NCI-H2107 treated with DMSO at 0.1 percent for 48 hours (cell line): Measurements from ENCODE around the gene RHBDD2.

Source experiments
- DNase-seq: peaks from one replicate; lab custom pipeline; 2025; ENCODE audit not compliant: unreplicated experiment; lab: John Stamatoyannopoulos, UW

Gene RHBDD2

DNA sequence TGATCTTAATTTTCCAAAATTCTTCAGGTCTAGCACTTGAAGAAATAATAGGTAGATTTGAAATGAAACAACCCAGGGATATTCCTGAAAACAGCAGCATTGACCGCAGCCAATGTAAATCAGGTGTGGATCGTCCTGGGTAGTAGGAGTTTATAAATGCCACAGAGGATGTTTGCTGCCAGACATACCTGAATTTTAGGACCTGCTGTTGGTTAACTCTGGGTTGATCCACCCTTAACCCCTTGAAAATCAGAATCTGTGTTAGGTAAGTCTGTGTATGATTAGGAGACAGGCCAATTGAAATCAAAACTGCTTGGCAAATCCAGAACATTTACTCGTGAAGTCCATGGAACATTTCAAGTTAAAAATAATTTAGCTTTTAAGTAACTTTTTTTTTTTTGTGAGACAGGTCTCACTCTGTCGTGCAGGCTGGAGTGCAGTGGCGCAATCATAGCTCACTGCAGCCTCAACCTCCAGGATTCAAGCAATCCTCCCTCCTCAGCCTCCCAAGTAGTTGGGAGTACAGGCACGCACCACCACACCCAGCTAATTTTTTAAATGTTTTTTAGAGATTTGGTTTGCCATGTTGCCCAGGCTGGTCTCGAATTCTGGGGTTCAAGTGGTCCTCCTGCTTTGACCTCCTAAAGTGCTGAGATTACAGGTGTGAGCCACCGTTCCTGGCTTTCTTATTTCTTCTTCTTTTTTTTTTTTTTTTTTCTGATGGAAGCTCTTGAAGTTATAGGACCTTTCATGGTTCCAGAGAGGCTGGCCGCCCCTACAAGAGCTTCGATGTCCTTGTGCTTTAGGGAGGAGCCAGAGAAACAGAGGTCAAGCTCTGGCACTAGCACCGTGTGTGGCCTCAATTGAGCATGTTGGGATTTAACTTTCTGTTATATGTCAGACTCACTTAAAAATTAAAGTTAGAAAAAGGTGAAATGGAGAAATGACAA, 38.1 kb downstream of the RHBDD2 start:
- DNase-seq: no peak

DNA sequence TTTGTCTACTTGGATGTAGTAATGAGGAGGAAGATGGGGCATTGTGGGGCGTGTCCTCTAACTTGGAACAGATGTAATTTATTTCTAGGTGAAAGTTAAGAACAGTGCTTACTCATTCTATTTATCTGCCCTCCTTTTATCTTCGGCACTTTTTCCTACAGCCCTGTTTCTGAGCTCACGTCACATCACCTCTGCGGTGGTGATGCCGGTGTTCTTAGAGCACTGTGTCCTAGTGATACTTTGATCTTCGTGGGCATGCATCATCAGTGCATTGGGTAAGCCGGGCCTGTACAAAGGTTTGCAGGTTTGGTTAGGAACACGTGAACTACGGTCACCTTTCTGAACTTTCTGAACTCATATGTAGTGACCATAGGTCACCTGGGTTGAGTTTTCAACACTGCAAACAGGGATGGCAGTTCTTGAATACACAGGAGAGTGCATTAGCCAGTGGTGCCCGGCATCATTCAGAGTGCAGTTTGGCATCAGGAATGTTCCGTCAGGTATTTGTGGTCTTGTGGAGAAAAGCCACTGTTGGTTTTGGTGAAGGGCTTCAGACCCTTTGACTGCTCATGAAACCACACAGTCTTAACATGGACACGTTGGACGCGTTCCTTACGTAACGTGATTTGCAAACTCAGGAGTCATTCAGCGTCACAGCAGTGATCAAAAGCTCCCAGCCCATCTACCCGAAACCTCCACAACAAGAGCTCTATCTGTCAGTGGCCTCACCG, 41.8 kb downstream of the RHBDD2 start:
- no peak for DNase-seq

DNA sequence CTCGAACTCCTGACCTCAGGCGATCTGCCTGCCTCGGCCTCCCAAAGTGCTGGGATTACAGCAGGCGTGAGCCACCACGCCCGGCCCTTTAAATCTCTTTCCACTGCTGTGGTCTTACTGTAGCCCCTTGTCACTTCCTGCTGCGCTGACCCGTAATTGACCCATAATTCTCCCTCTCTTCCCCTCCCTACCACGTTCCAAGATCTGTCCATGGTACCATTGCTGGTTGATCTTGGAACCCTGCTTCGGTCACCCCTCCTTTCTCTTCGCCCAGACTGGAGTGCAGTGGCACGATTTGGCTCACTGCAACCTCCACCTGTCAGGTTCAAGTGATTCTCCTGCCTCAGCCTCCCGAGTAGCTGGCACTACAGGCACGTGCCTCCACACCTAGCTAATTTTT, 42.6 kb downstream of the RHBDD2 start:
- DNase-seq: no peak

DNA sequence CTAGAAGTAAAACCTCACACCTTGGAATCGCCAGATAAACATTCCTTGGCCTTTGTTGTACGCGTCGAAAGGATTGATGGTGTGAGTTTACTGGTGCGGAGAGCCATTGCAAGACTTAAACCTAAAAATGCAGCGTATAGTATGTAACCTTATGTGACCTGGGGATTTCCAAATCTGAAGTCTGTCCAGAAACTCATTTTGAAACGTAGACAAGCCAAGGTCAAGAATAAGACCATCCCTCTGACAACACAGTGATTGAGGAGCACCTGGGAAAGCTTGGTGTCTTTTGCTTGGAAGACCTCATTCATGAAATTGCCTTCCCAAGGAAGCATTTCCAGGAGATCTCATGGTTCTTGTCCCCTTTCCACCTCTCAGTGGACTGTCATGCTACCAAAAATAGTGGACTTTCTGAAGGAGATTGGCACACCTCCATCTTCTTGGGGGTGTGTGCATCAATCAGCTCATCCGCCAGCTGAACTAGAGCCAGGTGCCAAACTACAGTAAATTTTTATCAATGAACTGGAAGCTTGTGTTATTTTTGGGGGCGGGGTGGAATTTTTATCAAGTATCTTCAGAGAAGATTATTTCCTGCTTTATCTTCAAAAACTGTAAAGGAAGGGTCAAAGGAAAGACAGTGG, 44.3 kb downstream of the RHBDD2 start:
- DNase-seq: no peak

DNA sequence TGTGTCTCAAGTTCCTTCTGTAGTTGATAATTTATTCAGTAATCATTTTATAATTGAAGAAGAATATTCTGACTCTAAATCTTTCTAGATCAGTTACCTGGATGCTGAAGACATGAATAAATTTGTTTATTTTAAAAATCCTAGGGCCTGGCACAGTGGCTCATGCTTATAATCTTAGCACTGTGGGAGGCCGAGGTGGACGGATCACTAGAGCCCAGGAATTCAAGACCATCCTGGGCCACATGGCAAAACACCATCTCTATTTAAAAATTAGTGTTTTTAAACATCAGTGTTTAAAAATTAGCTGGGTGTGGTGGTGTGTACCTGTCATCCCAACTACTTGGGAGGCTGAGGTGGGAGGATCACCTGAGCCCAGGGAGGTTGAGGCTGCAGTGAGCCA, 45.4 kb downstream of the RHBDD2 start:
- DNase-seq: no peak

DNA sequence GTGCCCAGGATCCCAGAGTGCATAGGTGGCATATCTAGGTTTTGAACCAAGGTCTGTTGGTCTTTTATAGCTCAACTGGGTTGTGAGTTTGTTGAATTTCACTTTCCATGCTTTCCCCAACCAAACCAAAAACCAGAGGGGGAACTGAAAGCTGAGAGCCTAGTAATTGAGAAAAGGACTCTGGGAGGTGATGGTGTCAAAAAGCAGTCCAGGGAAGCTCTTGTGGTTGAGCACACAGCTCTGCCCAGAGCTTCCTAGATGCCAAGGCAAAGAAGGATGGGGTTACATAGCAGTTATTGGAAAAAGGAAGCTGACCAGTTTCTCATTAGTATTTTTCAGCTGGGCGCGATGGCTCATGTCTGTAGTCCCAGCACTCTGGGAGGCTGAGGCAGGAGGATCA, 46.1 kb downstream of the RHBDD2 start:
- DNase-seq: peak; percentile 41

DNA sequence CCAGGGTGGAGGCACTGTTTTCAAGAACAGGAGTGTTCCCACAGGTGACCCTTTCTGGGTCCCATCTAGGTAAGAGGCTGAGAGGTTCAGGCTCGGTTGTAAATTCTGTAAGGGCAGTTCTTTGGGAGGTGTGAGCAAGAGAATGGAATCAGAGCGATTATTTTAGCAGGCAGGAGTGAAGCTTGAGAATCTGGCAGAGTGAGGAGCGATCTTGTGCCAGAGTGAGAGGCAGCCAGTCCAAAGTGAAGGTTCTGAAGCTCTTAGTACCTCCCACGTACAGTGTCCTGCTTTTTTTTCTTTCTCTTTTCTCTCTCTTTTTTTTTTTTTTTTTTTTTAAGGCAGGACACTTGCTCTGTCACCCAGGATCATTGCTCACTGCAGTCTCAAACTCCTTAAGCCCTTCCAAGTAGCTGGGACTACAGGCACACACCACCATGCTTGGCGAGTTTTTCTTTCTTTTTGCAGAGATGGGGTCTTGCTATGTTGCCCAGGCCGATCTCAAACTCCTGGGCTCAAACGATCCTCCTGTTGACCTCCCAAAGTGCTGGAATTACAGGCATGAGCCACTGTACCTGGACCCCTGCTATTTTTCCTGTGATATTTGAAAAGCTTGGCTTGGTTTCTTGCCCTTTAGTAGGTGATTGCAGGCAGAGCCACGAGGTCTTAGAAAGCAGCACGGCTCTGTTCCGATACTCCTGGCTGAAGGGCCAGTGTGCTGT, 47.0 kb downstream of the RHBDD2 start:
- DNase-seq: no peak

DNA sequence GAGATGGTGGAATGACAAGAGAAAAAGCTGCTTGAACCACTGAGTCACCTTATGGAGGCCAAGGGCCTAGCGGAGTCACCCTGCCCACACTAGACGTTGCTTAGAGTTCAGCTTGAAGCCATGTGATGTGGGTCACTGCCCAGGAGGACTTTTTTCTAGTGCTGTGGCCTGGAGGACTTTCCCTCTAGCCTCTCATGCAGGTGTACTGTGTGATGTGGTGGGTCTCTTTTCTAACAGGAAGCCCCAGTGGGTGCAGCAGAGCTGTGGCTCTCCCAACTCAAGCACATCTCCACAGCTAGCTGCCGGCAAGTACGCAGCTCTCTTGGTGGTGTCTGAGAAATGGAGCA, 49.7 kb downstream of the RHBDD2 start:
- no peak for DNase-seq

DNA sequence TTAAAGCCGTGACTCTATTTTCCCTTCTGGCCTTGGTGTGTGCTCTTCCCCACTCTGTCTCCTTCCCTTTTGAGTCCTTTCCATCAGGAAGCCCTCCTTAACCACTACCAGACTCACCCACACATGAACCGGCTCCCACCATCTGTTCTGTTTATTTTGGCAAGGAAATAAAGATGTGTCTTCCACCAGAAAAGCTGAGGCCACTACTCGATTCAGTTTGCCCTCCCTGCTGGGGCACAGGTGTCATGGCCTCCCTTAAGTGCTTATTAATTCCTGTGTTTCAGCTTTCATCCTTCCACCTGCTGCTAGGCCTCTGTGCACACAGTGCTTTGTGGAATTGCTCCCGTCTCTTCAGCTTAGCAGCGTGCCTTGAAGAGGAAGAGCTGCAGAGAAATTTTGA, 52.8 kb downstream of the RHBDD2 start:
- DNase-seq: peak; percentile 98

DNA sequence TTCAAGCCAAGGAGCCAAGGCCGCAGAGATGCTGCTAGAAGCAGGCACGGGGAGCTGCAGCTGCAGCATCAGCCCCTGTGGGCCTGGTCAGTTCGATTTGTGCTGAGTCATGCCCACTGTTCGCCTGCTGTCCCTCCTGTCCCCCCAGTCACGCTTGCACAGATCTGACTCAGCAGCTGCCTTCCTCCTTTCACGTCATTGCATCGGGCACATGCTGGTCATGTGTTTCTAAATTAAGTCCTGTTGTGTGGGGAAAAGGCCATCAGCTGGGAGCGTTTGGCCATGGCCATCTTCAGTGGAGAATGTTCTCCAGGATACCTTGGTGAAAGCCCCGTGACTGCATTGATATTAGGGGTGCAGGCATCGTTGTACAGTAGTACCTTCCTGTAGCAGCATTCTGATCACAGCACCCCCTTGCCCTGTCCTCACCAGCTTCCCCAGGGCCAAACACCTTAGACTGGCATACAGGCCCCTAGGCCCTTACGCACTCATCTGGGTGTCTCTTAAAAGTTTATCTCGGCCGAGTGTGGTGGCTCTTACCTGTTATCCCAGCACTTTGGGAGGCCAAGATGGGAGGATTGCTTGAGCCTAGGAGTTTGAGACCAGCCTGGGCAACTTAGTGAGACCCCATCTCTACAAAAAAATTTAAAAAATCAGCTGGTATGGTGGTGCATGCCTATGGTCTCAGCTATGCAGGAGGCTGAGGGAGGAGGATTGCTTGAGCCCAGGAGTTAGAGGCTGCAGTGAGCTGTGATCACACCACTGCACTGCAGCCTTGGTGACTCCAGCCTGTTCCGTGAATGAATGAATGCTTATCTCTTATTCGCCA, 59.3 kb downstream of the RHBDD2 start:
- DNase-seq: no peak
